Thoracic aorta (tissue), 2 donors: ENCODE measurements around the gene DCUN1D4. TPM values are rescaled to one million over a fixed set of nuclear protein-coding genes. Genes with fewer than 3 reads are reported as not detected.

Experiments
- ATAC-seq: fragments of 150-250 bp; one replicate; pipeline ENCODE4 v1.8.0; 2017; ENCODE audit warnings: low read depth; ENCODE audit not compliant: insufficient number of reproducible peaks, low FRiP score
- DNase-seq: peaks from one replicate; pipeline ENCODE4 v3.0.0-alpha.2; 2020; ENCODE audit warnings: low spot score
- H3K27ac ChIP-seq, 2 donors: fragments of 200-600 bp; sonication (generic); 1 replicate in 1 of 2; 2 replicates in 1 of 2; pipeline ENCODE4 v1.5.1; 2016; ENCODE audit warnings: mild to moderate bottlenecking in 2 of 2, moderate library complexity in 2 of 2
- H3K27me3 ChIP-seq: fragments of 200-600 bp; sonication (generic); replicated peaks from 2 replicates; pipeline ENCODE4 v1.6.0; 2016; ENCODE audit warnings: mild to moderate bottlenecking; ENCODE audit not compliant: insufficient read depth
- H3K36me3 ChIP-seq: fragments of 200-600 bp; sonication (generic); one replicate; pipeline ENCODE4 v1.5.1; 2016
- H3K4me1 ChIP-seq, 2 donors: fragments of 200-600 bp; sonication (generic); 1 replicate in 1 of 2; 2 replicates in 1 of 2; pipeline versions ENCODE4 v1.5.1 to v1.6.0; 2016; ENCODE audit warnings: low read depth in 2 of 2, mild to moderate bottlenecking in 1 of 2; ENCODE audit not compliant: control insufficient read depth in 1 of 2
- H3K4me3 ChIP-seq: fragments of 200-600 bp; sonication (generic); 2 replicates; pipeline ENCODE4 v1.5.1; 2016; ENCODE audit warnings: mild to moderate bottlenecking
- H3K9me3 ChIP-seq: fragments of 200-600 bp; sonication (generic); 2 replicates; pipeline ENCODE4 v1.5.1; 2016
- total RNA-seq, 2 donors: library from RNA; depleted of rRNA; stranded (reverse); fragments of >200 nt; gene quantifications; one replicate each; pipeline versions ENCODE4 v1.1.0 to v1.2.3, GENCODE V29; 2016
- TF ChIP-seq, protein P1 (sequence below): fragments of 200-600 bp; sonication (generic); IDR thresholded peaks from one replicate; pipeline ENCODE4 v1.5.1; 2019; ENCODE audit warnings: antibody characterized with exemption

Gene DCUN1D4
- total RNA-seq, 2 donors from 2014 or later = 30.3 to 53.8 TPM

DNA sequence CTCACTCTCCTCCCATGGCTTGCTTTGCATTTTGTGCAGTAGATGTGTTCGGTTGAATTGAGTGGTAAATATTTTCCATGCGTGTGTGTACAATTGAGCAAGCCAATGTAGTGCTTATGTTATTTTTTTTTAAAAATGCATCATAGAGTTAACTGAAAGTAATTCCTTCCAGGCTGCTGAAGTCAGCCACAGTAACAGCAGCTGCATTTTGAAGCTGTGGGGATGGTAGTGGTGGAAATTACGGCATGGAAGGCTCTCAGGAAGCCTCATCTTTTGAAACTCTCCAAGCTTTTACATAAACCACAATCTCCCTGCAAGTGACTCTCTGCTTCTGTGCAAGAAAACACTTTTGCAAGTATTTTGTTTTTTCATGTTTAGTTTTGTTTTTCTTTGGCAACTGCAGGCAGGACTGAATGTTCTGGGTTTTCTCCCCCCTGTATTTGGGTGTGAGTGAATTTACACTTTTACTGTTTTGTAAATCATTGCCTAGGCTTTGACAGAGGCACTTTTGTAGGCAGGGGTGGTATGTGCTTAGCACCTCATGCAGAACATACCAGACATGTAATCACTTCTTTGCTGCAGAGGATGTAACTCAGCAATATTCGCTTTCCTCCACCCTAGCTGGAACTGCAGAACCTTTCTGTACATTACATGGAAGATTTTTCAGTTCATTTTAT, 121.0 kb downstream of the DCUN1D4 start:
- no peak overlapping the region for H3K4me3 ChIP-seq
- no peak for ATAC-seq
- H3K4me1 ChIP-seq = no peaks in the 10 kb centered on the region
- no peaks in the 10 kb centered on the region for H3K27me3 ChIP-seq
- H3K9me3 ChIP-seq = no peaks in the 10 kb centered on the region
- TF ChIP-seq, protein P1, sequence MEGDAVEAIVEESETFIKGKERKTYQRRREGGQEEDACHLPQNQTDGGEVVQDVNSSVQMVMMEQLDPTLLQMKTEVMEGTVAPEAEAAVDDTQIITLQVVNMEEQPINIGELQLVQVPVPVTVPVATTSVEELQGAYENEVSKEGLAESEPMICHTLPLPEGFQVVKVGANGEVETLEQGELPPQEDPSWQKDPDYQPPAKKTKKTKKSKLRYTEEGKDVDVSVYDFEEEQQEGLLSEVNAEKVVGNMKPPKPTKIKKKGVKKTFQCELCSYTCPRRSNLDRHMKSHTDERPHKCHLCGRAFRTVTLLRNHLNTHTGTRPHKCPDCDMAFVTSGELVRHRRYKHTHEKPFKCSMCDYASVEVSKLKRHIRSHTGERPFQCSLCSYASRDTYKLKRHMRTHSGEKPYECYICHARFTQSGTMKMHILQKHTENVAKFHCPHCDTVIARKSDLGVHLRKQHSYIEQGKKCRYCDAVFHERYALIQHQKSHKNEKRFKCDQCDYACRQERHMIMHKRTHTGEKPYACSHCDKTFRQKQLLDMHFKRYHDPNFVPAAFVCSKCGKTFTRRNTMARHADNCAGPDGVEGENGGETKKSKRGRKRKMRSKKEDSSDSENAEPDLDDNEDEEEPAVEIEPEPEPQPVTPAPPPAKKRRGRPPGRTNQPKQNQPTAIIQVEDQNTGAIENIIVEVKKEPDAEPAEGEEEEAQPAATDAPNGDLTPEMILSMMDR = no peak
- no peak overlapping the region for H3K27ac ChIP-seq
- no peak for DNase-seq
- H3K36me3 ChIP-seq = no peaks in the 10 kb centered on the region

DNA sequence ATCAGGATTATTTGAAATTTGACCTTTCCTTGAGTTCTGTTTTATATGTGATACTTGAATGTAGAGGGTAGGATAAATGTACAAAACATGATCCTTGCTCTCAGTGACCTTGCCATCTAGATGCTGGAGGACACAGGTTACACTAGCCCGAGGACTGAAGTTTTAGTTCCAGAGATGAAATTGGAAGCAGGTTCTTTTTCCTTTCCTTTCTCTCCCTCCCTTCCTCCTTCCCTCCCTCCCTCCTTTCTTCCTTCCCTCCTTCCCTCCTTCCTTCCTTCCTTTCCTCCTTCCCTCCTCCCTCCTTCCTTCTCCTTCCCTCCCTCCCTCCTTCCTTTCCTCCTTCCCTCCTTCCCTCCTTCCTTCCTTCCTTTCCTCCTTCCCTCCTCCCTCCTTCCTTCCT, 122.9 kb downstream of the DCUN1D4 start:
- no peak overlapping the region for H3K4me3 ChIP-seq
- ATAC-seq (no peak), DNase-seq (no peak)
- H3K9me3 ChIP-seq = no peaks in the 10 kb centered on the region
- no peaks in the 10 kb centered on the region for H3K36me3 ChIP-seq
- no peaks in the 10 kb centered on the region for H3K27me3 ChIP-seq
- no peaks in the 10 kb centered on the region for H3K4me1 ChIP-seq
- TF ChIP-seq, protein P1 = no peak
- H3K27ac ChIP-seq = no peak overlapping the region

Other genes starting within 250 kb of the DCUN1D4 start
- gene LRRC66, start 177.2 kb downstream of the DCUN1D4 start, total RNA-seq = 1 to 10 TPM in 1 of 2 donors, under 1 TPM in 1; 0.42 to 1.1 TPM
- 10 to 100 TPM; 50.0 to 54.1 TPM for gene SGCB, start 195.1 kb downstream of the DCUN1D4 start, total RNA-seq
- 1 to 10 TPM; 8.0 to 9.0 TPM for gene SPATA18, start 208.2 kb downstream of the DCUN1D4 start, total RNA-seq